CD1c-positive myeloid dendritic cell (primary cell): Measurements from ENCODE around the gene VEGFA.

Experiments used
- DNase-seq: peaks from one replicate; pipeline ENCODE4 v3.0.0-alpha.2; 2016; ENCODE audit errors: extremely low spot score

VEGFA gene

GRCh38 chr6:43785220-43785752, 15.3 kb downstream of the VEGFA start:
- DNase-seq, result no peak

- DNase-seq, result no peak
Measured at GRCh38 chr6:43785904-43786303, 15.9 kb downstream of the VEGFA start.

GRCh38 chr6:43786664-43787329, 16.8 kb downstream of the VEGFA start:
- no peak for DNase-seq

- DNase-seq, result no peak
Measured at GRCh38 chr6:43788301-43788700, 18.3 kb downstream of the VEGFA start.

GRCh38 chr6:43789447-43789846, 19.4 kb downstream of the VEGFA start:
- DNase-seq, result no peak

DNA sequence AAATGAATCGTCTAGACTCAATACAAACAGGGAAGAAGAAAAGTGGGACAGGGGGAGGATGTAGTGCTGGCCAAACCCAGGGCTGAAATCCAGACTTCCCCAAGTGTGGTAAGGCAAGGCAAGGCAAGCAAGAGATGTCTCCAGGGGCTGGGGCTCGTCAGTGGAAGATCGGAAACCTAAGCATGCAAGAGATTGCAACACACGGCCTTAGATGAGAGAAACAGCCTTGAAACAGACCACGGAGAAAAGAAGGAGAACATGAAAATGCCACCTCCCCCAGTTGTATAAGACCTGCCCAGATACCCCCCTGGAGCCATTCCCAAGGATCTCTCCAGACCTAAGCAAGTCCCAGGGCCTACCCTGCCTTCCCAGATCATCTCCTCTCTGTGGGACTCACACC, 20.0 kb downstream of the VEGFA start:
- peak; percentile 42 for DNase-seq

GRCh38 chr6:43791745-43792422, 21.9 kb downstream of the VEGFA start:
- no peak for DNase-seq

DNA sequence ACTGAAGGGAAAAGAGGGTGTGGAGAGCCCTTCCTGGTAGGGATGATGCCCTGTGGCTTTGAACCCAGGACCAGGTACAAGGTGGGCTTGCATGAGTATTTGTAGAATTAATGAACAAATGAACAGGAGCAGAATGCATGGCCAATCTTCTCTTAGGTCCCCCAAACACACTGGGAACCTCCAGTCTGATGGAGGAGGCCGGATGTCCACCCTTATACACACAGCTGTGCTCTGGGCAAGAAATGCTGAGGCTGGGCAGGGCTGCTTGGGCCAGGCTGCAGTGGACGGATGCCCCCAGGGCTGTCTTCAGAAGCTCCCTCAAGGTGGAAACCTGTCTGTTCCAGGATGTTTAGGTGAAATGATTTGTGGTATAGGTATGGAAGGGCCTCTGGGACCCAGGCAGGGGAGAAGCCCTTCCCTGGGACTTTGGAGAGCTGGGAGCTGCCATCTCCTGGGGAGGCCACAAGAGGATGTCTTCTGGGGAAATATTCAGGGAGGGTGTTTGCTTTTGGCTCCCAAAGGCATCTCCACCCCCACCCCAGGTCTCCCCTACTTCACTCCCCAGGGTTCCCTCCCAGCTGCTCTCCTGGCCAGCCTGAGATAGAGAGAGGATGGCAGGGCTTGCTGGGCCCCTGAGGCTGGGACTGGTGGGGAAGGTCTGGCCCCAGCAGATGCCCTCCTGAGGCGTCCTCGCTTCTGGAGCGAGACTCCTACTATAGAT, 23.3 kb downstream of the VEGFA start:
- DNase-seq, result no peak

DNA sequence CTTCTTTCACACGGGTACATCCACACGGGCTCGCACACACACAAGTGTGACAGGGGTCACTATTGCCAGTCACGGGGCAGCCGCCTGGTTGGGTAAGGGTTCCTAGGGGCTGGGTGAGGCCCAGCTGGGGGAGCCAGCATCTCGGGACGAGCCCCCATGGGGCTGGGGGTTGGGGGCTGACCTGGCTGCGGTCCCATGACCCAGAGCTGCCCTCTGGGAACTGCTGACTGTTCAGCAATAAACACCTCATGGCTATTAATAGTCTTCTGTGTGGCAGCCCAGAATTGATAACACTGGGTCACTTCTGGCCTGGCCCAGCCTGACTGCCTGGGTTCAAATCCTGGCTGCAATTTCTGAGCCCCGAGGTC, 23.8 kb downstream of the VEGFA start:
- no peak for DNase-seq

GRCh38 chr6:43795421-43795820, 25.4 kb downstream of the VEGFA start:
- DNase-seq, result no peak

GRCh38 chr6:43796168-43796567, 26.2 kb downstream of the VEGFA start:
- no peak for DNase-seq

DNA sequence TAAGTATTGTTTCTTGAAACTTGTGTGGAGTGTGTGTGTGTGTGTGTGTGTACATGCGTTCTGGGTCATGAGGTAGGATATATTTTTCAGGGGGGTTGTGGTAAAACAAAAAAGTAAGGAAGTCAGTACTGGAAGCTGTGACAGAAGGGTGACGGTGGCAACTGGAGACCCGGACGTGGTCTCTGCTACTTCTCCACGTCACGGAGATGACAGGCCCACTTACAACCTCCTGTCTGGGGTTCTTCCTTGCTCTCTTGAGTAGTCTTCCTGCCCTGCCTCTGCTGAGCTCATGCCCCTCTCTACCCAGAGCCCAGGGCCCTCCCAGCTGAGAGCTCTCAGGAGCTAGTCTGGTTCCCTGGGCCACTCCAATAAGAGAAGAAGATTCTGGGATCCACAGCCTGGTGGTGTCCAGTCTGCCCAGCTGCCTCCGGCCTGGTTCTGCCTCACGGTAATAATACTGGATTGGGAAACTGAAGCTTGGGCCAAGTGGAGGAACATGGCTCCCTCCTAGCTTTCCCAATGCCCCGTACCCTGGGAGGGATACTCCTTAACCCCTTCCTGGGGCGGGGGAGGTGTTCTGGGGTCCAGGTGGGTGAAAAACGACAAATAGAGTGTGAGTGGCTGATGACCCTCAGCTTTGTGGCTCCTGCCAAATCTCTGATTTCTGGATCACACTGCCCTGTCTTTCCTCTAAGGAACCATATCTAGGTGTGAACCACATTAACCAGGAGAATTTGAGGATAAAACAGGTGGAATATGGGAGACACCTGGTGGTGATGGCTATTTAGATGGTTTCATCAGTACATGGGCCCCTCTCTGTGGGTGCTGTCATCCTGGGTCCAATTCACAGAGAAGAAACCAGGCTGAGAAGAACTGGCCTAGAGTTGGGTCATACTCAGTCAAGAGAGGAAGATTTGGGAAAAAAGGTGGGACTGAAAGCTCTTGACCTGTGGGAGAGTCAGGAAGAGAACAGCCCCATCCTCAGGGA, 27.2 kb downstream of the VEGFA start:
- DNase-seq, result peak; percentile 30

- no peak for DNase-seq
Measured at GRCh38 chr6:43797919-43798318, 27.9 kb downstream of the VEGFA start.

GRCh38 chr6:43798688-43799444, 28.9 kb downstream of the VEGFA start:
- DNase-seq, result peak; percentile 61

DNA sequence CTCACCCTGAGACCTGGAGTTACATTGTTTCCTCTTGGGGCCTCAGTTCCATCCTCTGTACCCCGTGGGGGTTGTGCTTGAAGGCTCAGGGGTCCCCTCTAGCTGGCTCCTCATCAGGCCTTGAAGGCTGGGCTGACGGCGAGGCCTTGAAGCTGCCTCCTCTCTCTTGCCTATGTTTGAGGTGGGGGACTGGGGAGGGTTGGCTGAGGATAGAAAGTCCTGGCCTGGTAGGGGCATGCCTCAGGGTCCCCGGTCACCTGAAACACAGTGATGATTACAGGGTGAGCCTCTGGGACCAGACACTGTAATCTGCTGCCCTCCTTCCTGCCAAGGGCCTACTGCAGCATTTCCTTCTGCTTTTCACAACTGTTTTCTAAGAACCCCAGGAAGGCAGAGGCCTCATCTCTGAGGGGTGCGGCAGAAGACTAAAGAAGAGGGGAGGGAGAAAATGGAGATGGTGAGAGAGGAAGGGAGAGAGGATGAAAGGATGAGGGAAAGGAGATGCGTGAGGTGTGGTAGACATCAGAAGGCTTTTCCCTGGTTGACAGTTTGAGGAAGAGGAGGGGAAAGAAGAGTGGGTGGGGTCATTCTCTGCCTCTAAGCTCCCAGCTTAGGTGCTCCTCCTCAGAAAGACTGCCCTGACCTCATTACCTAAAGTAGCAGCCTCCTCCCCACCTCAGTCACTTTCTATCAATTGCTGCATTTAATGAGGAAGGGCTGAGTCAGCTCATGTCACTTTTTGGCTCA, 29.7 kb downstream of the VEGFA start:
- DNase-seq, result peak; percentile 32

DNA sequence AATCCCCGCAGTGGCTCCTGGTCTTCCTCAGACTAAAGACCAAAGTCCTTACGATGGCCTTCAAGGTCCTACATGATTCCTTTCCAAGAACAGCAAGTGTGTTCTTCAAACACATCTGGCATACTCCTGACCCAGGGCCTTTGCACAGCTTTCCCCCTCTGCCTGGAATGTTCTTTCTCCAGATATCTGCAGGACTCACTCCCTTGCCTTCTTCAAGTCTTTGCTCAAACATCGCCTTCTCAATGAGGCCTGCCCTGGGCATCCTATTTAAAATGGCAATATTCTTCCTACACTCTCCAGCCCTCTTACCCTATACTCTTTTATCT, 30.2 kb downstream of the VEGFA start:
- DNase-seq, result no peak

DNA sequence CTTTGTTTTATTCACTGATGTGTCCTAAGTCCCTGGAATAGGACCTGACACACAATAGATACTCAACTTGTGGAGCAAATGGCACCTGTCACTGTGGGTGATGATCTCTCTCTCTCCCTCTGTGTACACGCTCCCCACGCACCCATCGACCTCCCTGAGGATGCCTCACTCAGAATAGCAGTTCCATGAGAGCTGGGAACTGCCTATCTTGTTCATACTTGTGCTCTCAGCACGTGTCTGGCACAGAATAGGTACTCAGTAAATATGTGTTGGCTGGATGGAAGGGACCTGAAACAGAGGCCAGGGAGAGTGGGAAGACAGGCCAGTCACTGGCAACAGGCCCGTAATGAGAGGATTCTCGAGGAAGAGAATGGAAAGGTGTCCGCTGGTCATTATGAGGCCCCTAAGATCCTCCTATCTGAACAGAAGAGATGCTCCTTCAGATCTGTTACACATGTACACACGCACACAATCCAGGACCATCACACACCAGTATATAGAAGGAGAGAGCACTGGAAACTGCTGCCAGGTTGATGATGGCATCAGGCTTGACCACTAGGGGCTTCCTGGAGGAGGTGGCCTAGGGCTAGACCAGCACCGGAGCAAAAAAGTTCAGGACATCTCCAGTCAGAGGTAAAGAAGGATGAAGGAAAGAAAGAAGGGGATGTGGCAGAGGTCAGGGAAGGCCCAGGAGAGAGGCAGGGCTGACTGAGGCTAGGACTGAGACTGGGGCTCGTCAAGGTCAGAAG, 30.9 kb downstream of the VEGFA start:
- no peak for DNase-seq

DNA sequence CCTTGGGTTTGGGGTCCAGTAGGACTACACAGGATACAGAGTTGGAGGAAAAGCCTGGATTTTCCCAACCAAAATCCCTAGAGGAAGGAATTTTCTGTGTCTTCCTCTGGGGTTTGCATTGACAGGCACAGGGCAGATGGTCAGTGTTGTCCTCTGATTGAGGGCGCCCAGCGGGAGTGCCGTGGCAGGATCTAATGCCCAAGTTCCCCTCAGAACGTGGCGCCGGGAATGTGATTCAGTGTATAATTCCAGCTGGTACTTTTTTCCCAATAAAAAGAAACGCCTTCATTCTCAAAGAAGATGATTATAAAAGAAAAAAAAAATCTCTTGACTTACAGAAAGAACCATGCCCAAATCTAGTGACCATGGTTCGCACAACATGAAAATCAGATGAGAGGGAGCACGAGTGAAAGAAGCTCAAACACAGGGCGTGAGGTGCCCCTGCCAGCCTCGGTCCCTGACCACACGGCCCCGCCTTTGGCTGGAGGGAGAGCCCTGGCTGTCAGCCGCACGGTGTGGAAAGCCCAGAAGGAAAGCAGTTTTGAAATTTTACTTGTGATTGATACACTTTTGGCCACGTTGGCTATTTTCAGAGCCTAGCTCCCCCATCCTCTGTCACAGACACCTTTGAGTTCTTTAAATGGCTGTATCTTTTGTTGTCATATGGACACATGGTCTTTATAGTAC, 31.6 kb downstream of the VEGFA start:
- DNase-seq, result no peak
